Heart right ventricle (tissue), 16 donors: ENCODE data around the gene LINGO1. TPM values are rescaled to one million over a fixed set of nuclear protein-coding genes. Genes with fewer than 3 reads are reported as not detected.

Source experiments
- ATAC-seq, 8 donors: fragments of 200-7000 bp; cut with Tn5 transposase; one replicate each; pipeline ENCODE4 v1.9.1; 2020; ENCODE audit warnings: mild to moderate bottlenecking in 8 of 8, moderate library complexity in 8 of 8, moderate number of reproducible peaks in 1 of 8
- DNase-seq, 2 donors: peaks; one replicate each; pipeline ENCODE4 v3.0.0-alpha.2; 2020
- H3K27ac ChIP-seq, 10 donors: fragments of 200-600 bp; sonication (generic) in 2 of 10; one replicate each; pipeline versions ENCODE4 v1.5.0 to v1.8.0; 2020 to 2022; ENCODE audit warnings: mild to moderate bottlenecking in 3 of 10
- H3K27me3 ChIP-seq, 7 donors: fragments of 200-600 bp; one replicate each; pipeline ENCODE4 v1.8.0; 2021 to 2022; ENCODE audit warnings: mild to moderate bottlenecking in 2 of 7
- H3K36me3 ChIP-seq, 9 donors: fragments of 200-600 bp; sonication (generic) in 1 of 9; one replicate each; pipeline versions ENCODE4 v1.5.0 to v1.8.0; 2020 to 2022; ENCODE audit warnings: mild to moderate bottlenecking in 2 of 9
- H3K4me1 ChIP-seq, 9 donors: fragments of 200-600 bp; sonication (generic) in 1 of 9; one replicate each; pipeline versions ENCODE4 v1.5.0 to v1.8.0; 2020 to 2022; ENCODE audit warnings: mild to moderate bottlenecking in 4 of 9
- H3K4me3 ChIP-seq, 10 donors: fragments of 200-600 bp; sonication (generic) in 2 of 10; one replicate each; pipeline versions ENCODE4 v1.5.0 to v1.8.0; 2020 to 2022; ENCODE audit warnings: mild to moderate bottlenecking in 7 of 10, moderate library complexity in 2 of 10
- H3K9me3 ChIP-seq, 11 donors: fragments of 200-600 bp in 10 of 11; sonication (generic) in 2 of 11; one replicate each; pipeline versions ENCODE4 v1.5.0 to v1.8.0; 2013 to 2022; ENCODE audit warnings: mild to moderate bottlenecking in 2 of 11, control low read depth in 1 of 11, moderate library complexity in 1 of 11
- CTCF ChIP-seq, 9 donors: fragments of 200-600 bp; sonication (generic) in 2 of 9; IDR thresholded peaks; one replicate each; pipeline versions ENCODE4 v1.5.0 to v1.8.0; 2021 to 2022; ENCODE audit warnings: antibody characterized with exemption in 9 of 9, mild to moderate bottlenecking in 5 of 9, moderate library complexity in 1 of 9
- WGBS, 2 donors: extraction: QIAGEN DNeasy Blood & Tissue Kit; methylation state at CpG; one replicate each; pipeline ENCODE4 v1.1.7; 2013; ENCODE audit warnings: inconsistent platforms in 1 of 2; 5-methylcytosine and 5-hydroxymethylcytosine counted together
- intact Hi-C, 10 donors: fragments of 100-400 bp; cut with DNase I; formaldehyde crosslinking; loops; one replicate each; pipeline versions ENCODE4 v1.11.1 to v1.14.2; 2022
- polyA plus RNA-seq, 2 donors: library from polyadenylated mRNA; stranded (reverse); fragments of 200-250 nt; gene quantifications; one replicate each; pipeline ENCODE4 v1.2.3, GENCODE V29; 2013
- total RNA-seq, 10 donors: library from RNA; stranded (reverse); fragmentation: NEBNext Ultra II Directional in 3 of 10; extraction: Animal tissue kit (Norgen Biotek cat#: 25700) in 3 of 10; gene quantifications; one replicate each; pipeline versions ENCODE4 v1.2.1 to v1.2.4, GENCODE V29; 2021 to 2023
- donor health status: Arrhythmogenic right ventricular cardiomyopathy.
- donor health status: ischemic (EF 13 %, LVEDD 7.1; RV severe dilation, severe dysfunction).
- donor health status: healthy with polysubstance abuse.
- donor health status: DM: no; HTN: yes; CAD: no.
- donor health status: DM: no; HTN: no; CAD: no.
- donor health status: ischemic (EF 25% LVEDD 6.9; RV normal size, moderate dysfunction).
- donor health status: ischemic (EF 25% LVEDD 5.7; RV mildly dilated, moderate dysfunction).
- donor health status: healthy.
- donor health status: DM: yes; HTN: yes; CAD: no.
- donor health status: Ischemic cardiomyopathy.
- donor health status: ischemic (EF 35%, LVEDD 5.7; RV mildly dilated, moderate dysfunction).
- donor health status: nonischemic (EF 11% LVEDD 7.7; RV severe dilation, severe dysfunction).
- donor health status: DM: yes; HTN: yes; CAD: no.
- donor health status: PGD.
- donor health status: ischemic (EF 29% LVEDD 5.4; RV normal size, mild dysfunction).
- donor health status: nonischemic (EF 23%, LVEDD 6.1; RV moderate dilation, normal function).

Gene LINGO1
- total and polyA plus RNA-seq, 12 donors = 0.70 to 2.7 (median 1.3) TPM

DNA sequence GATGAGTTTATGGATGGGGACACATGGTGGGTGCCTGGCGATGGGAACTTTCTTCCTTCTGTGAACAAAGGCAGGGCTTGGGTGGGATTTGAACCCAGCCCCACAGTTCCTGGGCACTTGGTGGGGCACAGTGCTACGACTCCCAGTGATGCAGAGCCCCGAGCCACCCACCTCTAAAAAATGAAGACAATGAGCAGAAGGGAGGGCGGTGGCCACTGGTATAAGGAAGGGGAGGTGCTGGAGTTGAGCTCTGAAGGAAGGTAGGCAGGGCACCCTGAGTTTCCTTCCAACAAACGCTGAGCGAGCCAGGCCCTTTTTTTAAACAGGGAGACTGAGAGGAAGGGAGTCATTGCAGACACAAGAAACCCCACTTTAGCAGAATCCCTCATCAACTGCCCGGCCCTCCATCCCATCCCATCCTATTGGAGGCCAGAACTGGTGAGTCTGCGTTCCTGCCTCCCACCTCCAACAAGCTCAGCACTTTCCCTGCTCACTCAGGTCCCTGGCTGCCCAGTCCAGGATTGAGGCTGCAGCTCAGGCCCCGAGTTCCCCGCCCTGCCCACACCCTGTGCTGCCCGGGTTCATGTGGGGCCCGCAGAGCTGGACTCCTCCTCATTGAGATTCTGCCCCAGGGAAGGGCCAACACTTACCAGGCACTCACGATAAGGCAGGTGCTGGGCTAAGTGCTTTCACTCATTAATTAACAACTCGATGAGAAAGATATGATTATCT is 57.3 kb downstream of the LINGO1 start:
- ATAC-seq (no peak), DNase-seq (no peak)
- no peaks in the 10 kb centered on the region for H3K9me3 ChIP-seq
- H3K27me3 ChIP-seq = no peaks in the 10 kb centered on the region
- H3K4me3 ChIP-seq = no peak overlapping the region
- no peak for TF ChIP-seq CTCF (IDR thresholded peaks at IDR 0.05)
- no peaks in the 10 kb centered on the region for H3K36me3 ChIP-seq
- H3K27ac ChIP-seq = no peak overlapping the region
- intact Hi-C loops = no loop called here
- WGBS, 2 donors = 74 to 76% methylated on average over 14 of the region's 14 CpGs
- peaks cover 0 to 9% (median 0%) of the 10 kb centered on the region in 9 donors for H3K4me1 ChIP-seq

- WGBS, 2 donors = 92% methylated on average over 6 of the region's 6 CpGs
- H3K9me3 ChIP-seq = no peaks in the 10 kb centered on the region
- H3K27ac ChIP-seq = no peak overlapping the region
- DNase-seq (no peak), ATAC-seq (no peak)
- intact Hi-C loops = no loop called here
- no peak for TF ChIP-seq CTCF (IDR thresholded peaks at IDR 0.05)
- H3K27me3 ChIP-seq = no peaks in the 10 kb centered on the region
- peaks cover 0 to 14% (median under 1%) of the 10 kb centered on the region in 9 donors for H3K4me1 ChIP-seq
- H3K4me3 ChIP-seq = no peak overlapping the region
- H3K36me3 ChIP-seq = no peaks in the 10 kb centered on the region
Measured at GRCh38 chr15:77574521-77575202, 58.0 kb downstream of the LINGO1 start.

GRCh38 chr15:77573802-77574201 is 58.9 kb downstream of the LINGO1 start:
- Histone ChIP-seq H3K4me3 (no peak overlapping the region), H3K27ac (no peak overlapping the region), H3K9me3 (no peaks in the 10 kb centered on the region), H3K4me1 (peaks cover 0 to 18% (median 8%) of the 10 kb centered on the region in 9 donors), H3K36me3 (no peaks in the 10 kb centered on the region), H3K27me3 (no peaks in the 10 kb centered on the region)
- TF ChIP-seq CTCF (IDR thresholded peaks at IDR 0.05) = no peak
- WGBS, 2 donors = 89 to 94% methylated on average over 4 of the region's 4 CpGs
- DNase-seq = no peak
- ATAC-seq = no peak
- intact Hi-C loops = no loop called here

- Histone ChIP-seq H3K27ac (no peak overlapping the region), H3K4me1 (peaks cover 0 to 19% (median 13%) of the 10 kb centered on the region in 9 donors), H3K4me3 (no peak overlapping the region), H3K27me3 (no peaks in the 10 kb centered on the region), H3K36me3 (no peaks in the 10 kb centered on the region), H3K9me3 (peaks cover 0 to 3% (median 0%) of the 10 kb centered on the region in 11 donors)
- DNase-seq = no peak
- intact Hi-C loops = no loop called here
- no peak for ATAC-seq
- whole genome bisulfite sequencing, 2 donors = 90% methylated on average over 4 of the region's 4 CpGs
- no peak for TF ChIP-seq CTCF (IDR thresholded peaks at IDR 0.05)
Measured at GRCh38 chr15:77572186-77572585, 60.5 kb downstream of the LINGO1 start.
